DMS53 (cell line): ENCODE results near the gene TENT4A.
A peak's percentile ranks its signal among the peaks of the same experiment; 100 is the strongest.

ENCODE experiments used
- DNase-seq: peaks from one replicate; lab custom pipeline; 2025; lab: John Stamatoyannopoulos, UW

Gene TENT4A

DNA sequence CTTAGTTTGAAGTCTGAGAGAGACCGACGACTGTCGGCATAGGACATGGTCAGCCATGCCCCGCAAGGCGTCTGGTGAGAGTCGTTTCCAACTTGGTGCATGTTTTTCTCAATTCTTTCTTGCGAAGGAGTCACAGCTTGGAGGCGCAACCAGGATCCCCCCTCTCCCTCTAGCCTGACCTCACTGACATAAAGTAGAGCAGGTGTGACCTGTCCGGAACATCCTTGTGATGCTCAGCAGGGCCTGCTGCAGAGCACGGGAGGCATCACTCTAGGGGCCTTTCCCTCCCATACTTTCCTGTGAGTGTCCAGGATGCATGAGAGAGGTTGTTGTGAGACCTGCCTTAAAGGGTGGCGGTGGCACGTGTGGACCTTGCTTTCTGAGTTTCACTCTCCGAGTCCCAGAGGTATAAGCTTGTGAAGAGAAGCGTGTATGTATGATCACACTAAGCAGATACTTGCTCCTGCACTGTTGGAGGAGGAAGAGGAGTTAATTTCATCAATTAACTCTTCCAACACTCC is 5.0 kb downstream of the TENT4A start:
- DNase-seq: no peak

DNA sequence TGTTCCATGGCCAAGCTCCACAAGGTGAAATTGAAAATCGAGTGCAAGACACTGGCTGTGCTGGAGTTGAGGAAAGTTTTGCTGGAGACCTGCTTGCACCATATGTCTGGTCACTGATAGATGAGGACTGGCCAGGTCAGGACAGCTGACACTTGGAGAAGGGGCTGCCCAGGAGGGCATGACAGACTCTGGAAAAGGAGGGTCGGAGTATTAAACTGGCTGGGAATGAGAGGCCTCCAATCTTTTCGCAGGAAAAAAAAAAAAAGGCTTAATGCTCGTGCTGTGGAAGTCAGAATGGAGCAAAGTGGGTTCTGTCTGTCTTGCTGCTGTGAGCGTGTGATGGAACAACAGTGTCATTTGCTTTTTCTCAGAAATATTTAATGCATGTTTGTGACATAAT is 5.5 kb downstream of the TENT4A start:
- DNase-seq: no peak

DNA sequence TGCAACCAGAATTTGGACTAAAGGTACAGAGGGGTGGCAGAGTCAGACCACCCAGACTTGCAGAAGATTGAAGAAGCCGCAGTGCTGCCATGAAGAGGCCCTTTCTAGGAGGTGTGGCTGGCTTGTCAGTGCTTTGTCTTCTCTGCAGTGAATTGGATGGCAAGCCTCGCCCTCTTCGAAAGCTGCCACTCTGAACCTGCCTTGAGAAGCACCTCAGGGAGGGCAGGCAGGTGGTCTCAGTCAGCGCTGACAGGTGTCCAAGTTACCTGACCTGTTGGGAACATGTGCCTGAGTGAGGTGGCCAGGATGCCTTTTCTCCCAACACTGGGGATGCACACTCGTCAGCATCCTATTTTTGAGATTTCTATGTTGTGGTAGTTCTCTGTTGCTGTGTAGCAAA is 6.2 kb downstream of the TENT4A start:
- no peak for DNase-seq

DNA sequence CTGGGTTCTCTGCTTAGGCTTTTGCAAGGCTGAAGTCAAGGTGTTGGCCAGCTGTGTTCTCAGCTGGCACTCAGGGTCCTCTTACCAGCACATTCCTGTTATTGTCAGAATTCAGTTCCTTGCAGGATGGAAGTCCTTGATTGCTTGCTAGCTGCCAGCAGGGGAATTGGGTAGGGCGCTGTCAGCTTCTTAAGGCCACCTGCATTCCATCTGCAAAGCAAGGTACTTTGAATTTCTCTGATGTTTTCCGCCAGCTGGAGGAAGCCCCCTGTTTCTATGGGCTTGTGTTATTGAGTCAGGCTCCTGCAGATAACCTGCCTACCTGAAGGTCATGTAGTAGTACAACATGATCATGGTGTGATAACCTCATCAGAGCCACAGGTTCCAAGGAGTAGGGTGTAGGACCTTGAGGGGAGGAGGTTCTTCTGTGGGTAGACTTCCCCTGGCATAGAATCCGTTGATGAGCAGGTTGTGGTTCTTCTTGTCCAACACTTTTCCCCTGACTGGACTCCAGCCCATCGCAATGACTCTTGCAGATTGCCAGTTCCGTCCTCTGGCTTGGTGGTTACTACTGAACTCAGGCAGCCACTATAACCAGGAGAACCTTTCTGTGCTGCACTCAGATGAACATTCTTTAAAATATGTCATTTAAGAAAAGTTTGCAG is 6.8 kb downstream of the TENT4A start:
- no peak for DNase-seq

DNA sequence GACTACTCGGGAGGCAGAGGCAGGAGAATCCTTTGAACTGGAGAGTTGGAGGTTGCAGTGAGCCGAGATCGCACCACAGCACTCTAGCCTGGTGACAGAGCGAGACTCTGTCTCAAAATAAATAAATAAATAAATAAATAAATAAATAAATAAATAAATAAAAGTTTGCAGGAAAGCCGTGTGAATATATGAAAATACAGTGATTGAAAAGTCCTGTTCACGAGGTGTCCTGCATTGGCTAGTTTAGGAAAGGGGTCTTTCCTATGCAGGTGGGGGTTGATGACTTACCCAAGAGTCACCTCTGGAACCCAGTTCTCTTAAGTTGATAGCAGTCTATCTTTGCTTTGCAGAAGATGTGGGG is 7.3 kb downstream of the TENT4A start:
- no peak for DNase-seq

DNA sequence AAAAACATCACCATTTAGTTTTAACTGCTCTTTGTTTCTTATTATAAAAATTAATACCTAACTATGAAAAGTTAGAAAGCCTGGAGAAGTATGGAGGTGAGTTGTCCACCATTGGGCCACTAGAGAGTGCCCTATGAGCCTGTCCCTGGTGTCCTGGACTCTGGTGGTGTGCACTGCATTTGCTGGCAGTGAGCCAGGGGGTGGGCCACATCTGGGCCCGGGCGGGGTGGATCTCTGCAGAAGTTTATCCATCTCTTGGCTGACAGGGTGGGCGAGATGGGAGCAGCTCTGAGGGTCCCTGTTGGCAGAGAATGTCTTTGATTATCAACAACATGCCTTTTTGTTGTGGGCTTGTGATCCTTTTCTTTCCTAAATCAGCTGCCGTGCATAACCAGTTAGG is 8.2 kb downstream of the TENT4A start:
- no peak for DNase-seq

DNA sequence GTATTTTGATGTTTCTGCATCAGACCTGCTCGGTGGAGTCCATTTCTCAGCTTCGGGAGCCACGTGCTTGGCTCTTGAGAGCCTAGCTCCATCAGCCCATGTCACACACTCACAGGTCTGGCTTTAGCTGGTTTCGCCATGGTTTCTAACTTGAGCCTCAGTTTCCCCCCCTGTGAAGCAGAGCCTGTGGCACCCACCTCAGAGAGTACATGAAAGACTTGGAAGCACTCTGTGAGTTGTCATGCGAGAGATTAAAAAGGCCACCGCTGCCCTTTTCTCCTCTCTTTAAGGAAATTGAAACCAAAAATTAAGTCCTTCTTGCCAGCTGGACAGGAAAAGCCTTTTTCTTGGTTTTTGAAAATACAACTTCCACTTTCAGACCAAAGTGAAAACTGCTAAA is 8.8 kb downstream of the TENT4A start:
- DNase-seq: no peak

DNA sequence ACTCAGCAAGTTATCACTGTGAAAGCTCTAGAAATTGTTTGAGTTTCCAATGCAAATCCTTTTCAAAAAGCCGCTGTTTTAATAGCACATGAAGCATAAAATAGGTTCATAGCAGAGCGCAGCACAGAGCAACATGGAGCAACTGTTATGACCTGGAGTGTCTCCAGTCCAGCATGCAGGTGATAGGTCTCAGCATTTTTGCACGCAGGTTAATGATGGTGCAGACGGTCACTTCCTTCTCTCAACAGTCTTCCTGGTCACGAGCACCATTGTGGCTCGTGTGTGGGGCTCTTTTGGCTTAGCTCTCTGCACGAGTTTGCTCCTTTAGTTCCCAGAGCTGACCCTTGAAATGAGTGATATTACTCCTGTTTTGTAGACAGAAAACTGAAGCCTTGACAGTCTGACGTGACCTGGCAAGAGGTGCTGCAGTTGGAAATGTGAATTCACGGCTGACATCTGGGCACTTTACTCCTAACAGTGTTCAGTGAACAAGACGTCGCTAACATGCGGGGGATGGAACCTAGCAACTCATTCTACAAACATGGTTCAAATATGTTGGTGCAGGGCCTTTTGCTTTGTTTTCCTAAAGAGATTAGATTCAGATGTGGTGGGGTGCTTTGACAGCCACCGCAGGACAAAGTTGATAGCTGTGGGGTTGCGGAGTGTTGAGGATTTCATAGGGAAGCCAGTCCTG is 10.0 kb downstream of the TENT4A start:
- no peak for DNase-seq

DNA sequence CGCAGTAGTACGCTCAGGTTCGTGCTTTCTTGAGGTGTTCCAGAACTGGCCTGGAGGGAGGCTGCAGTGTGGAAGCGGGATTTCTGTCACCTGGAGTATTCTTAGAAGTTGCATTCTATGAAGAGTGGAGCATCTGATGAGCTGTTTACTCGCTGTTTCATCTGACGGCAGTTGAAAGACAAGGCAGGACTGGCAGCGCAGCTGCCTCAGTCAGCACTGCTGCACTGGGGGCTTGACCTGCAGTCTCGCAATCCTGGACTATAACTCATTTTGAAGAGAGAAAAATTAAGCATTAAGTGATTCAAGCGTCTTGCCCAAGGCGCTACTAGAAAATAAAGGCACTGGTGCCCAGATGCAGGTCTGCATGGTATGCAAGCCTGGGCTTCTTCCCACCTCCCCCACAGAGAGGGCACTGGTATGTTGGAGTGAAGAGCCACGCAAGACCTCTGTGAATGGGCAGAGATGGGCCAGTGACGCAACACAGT is 10.6 kb downstream of the TENT4A start:
- no peak for DNase-seq

DNA sequence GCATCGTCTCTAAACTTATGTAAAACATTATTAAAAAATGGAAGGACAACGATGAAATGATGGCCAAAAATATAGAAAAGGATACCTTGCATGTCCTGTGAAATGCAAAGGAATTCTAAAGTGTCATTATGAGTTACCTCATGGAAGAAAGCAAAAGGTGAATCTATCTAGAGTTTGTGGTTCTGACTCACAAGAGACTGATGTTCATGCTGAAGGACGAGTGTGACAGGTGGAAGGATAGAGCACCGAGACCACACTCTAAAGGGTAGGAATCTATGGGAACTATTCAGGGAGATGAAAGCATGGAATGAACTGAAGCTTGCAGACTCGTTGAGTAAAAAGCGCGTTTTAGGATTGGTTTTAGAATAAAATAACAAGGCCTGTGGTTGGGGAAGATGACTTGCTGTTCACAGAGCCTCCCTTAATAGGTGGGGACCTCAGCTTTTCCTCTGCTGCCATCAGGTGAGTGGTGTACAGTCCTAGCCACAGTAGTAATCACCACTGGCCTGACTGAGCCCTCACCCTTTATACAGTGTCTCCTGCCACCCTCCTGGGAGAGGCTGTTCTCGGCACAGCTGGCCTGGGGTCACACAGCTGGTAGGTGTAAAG is 11.2 kb downstream of the TENT4A start:
- no peak for DNase-seq

DNA sequence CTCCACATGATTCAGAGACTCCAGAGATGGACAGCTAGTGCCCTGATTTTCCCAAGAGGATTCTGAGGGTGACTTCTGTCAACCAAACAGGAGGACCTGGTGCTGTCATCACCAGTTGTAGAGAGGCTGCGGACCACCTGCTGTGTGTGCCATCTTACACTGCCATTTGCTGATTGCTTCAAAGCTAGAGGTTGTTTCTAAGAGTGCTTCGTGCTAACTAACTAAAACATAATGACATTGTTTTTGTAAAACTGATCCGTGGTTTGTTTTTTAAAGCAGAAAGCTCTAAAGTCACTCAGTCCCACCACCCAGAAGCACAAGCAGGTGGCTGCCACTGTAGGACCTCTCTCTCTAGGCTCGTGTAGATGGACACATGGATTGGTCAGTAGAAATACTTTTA is 12.2 kb downstream of the TENT4A start:
- DNase-seq: no peak

DNA sequence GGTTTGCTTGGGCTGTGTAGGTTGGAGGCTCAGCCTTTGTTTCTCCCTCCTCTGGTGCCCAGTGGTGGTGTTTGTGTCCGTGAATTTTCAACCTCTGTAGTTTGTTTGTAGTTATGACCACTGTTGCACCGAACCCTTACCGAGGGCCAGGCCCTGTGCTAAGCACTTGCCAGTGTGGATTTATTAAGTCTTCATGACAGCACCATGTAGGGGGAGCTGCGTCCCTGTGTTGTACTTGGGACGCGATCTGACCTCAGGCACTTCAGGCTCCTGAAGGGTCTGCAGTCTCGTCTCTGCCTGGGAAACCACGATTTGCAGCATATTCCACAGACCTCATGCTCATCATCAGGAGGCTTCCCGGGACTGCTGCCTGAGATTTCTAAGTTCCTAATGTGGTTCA is 12.8 kb downstream of the TENT4A start:
- no peak for DNase-seq

DNA sequence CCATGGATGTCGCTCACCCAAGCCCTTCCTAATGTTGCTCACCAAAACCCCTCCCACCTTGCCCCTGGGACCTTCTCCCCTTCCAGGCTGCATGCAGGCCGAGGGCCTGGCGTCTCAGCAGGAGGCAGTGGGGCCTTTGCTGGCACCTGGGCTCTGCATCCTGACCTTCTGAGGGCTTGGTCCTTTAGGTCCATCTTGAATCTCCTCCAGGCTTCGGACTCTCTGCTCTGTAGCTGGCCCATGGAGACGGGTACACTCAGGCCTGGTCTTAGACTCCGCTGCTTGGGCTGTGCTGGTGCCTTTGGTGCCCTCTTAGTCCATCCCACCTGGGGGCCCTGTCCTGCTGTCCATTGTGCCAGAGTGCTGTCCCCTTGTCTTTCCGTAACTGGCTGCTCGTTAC is 14.0 kb downstream of the TENT4A start:
- no peak for DNase-seq

DNA sequence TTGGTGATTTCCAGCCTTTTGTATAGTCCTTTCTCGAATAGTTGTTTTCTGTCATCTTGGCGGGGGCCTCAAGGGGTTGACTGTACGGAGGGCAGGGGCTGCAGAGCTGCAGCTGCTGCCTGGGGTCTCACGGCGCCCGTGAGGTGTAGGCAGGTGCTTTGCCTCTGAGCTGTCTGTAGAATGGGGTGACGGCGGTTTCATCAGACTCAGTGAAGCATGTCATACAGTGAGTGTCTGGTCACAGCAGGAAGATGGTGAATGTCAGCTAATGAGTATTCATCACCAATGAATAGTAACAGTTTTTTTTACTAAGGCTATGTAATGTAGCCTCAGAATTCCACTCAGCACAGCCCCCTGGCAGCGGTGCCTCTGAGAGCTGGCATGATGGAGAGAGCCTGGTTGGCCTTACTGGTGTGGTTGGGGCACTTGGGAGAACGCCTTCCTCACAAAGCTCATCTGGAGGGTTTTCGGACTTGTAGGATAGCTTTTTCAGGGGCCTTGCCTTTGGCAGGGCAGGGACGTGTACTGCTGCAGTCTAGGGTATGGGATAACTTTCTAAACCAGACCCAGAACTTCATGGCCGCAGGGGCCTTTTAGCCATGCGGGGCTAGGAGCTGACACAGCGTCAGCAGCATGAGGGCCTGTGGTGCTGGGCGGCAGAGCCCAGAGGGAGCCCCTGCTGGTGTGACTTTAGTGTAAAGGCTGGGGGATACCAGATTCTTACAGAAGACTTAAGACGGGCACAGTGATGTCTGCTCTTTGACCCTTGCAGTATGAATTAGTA is 15.0 kb downstream of the TENT4A start:
- DNase-seq: peak; percentile 33

DNA sequence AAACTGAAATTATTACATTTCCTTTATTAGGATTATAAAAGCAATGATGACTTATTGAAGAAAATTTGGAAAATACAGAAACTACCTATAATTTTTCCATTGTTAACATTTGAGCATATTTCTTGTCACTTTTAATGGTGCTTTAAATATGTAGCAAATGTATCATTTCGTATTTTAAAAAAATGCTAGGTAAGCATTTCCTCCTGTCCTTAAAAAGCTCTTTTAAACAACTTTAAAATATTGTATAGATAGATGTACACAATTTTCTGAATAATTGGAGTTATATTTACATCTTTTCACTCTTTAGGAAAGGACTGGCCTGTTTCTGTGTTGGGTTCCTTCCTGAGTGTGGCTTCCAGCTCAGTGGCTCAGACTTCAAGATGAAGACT is 15.6 kb downstream of the TENT4A start:
- no peak for DNase-seq

DNA sequence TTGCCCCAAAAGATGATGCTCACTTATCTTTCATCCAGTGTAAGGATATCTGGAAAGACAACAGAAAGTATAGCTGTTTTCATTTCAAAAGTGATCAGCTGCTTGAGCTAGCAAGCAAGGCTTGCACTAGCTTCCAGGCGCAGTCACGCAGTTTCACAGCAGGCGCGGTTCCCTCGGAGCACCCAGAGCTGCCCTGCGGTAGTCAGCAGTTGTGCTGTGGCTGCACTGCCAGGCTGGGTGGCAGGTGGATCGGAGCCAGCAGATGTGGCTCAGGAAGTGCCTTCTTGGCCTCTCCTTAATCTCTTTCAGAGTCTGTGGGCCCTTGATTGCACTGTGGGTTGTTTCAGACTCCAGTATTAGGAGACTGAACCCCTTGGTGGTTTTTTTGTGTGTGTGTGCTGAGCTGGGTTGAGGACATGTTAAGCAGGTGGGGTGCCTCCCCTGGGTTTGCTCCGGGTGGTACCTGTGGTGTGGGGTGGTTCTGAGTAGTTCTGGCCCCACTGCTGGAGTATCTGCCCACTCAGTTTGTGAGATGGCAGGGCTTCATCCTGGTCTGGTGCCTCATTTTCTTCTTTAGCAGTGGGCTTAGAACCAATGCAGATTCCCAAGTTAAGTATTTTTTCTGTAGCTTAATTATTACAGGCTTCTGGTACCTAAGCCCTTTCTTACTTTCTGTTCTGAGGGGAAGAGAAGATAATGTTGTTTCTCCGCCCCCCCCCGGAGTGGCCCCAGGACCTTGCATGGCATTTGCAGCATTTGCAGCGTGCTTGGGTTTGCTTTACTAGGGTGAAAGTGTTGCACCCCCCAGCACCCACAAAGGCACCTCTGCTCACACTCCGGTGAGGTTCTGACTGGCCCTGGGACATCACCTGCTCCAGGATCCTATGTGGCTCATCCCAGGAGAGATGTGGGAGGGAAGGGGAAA is 16.4 kb downstream of the TENT4A start:
- DNase-seq: no peak

DNA sequence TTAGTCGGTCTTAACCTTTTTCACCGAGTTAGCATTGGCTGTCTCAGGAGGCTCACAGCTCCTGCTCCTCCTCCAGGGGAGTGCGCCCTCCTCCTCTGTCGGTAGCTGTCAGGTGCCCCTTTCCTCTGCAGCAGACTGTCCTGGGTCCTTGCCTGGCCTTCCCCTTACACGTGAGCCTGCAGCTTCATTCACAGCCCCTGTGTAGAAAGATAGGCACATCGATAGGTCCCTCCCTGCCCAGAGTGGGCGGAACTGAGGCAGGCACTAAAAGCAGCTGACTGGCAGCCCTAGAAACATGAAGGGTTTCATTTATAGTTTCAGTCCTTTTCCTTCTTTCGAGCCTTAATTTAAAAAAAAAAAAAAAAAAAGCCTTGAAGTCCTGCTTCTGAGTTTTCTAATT is 17.2 kb downstream of the TENT4A start:
- DNase-seq: no peak

DNA sequence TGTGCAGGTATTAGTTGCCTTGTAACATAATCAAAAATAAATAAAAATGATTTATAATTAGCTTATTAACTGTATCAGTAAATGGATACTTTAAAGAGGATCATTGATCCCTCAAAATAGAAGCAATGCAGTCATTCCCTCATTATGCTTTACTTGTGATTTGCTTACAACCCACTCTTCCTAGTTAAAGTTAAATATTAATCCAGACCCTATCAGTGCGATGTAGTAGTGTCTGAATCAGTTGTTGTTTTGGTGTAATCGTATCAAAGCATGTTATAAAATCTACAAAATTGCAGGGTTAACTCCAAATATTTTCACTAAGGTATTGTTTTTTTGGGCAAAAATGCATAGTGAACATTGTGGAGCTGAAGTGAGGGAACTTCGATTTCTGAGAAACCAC is 17.6 kb downstream of the TENT4A start:
- DNase-seq: no peak

DNA sequence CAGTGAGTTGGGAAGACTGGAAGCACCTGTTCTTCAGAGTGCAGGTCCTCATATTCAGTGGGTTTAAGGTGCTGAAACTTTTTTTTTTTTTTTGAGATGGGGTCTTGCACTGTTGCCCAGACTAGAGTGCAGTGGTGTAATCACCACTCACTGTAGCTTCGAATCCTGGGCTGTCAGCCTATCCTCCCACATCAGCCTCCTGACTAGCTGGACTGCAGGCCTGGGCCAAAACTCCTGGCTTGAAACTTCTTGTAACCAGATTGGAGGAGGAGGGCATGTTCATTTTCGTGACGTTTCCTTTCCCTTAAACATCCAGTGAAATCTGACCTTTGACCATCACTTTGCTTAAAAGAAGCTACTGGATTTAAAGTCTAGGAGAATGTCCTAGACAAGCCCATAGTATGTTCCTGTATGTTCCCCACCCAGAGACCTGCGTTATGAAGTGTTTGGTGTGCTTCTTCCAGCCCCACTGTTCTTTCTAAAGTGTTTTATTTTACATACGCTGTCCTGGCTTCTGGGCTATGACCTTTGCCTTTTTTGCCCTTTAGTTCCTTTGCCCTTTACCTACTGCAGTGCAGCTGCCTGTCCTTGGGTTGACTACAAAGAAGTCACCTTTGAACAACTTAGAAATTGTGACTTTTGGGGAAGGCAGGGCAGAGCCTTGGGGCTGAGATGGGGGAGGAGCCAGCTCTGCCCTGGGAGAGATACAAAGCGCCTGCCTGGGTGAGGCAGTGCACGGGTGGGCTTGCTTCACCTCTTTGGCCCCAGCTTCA is 18.4 kb downstream of the TENT4A start:
- DNase-seq: no peak

DNA sequence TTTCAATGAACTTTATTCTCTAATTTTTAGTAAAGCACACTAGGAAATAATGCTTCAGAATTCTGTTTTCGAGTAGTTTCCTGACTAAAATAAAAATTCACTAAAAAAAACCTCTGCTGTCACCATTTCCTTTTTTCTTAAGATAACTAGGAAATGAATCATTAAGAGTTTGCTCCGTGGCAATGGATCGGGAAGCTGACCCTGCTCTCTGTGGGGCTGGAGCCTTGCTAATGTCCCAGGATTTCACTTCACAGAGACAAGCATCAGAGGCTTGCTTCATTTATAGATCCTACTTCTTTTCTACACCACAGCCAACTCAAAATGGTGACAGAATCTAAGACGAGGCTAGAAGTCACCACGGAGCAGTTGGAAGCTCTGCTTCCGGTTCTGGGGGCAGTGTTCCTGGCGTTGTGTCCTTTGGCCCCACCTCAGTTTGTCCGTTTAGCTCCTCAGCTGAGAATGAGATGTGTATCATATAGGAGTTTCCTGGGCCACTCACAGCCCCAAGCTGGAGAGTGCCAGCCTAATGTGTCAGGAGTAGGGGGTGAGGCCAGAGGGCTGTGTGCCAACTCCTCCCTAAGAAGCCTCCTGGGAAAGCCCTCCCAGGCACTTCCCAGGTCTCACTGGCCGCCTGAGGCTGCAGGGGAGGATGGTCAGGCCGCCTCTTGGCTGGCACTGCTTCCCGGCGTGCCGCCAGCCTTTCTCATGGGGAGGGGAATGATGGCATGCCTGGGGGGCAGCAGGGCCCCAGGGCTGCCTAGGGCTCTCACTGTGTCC is 19.6 kb downstream of the TENT4A start:
- no peak for DNase-seq
